Central memory CD8-positive, alpha-beta T cell (primary cell): ENCODE data around the gene WASHC1.
A peak's percentile ranks its signal among the peaks of the same experiment; 100 is the strongest.
"Not testable (repeated sequence)": the region's sequence is repeated elsewhere in the genome, so short reads cannot be mapped to it uniquely, and the experiment has no call there.

ENCODE experiments used
- ATAC-seq: fragments of 150-1000 bp; cut with Tn5 transposase; replicated peaks from 2 replicates; pipeline ENCODE4 v1.10.0; 2022; ENCODE audit warnings: mild to moderate bottlenecking, moderate FRiP score, moderate number of reproducible peaks; ENCODE audit not compliant: poor library complexity, severe bottlenecking; ENCODE audit errors: extremely low read depth
- DNase-seq, 2 donors: peaks; one replicate each; pipeline ENCODE4 v3.0.0; 2021; ENCODE audit warnings: low spot score in 2 of 2
- H3K27ac Mint-ChIP-seq: one replicate; pipeline ENCODE4 v1.8.0; 2022; ENCODE audit warnings: low read depth, mild to moderate bottlenecking, moderate library complexity, mixed read lengths
- H3K27me3 Mint-ChIP-seq: one replicate; pipeline ENCODE4 v1.8.0; 2022; ENCODE audit warnings: mixed read lengths
- H3K36me3 Mint-ChIP-seq: one replicate; pipeline ENCODE4 v1.8.0; 2022; ENCODE audit warnings: mild to moderate bottlenecking, moderate library complexity, mixed read lengths; ENCODE audit not compliant: insufficient read depth
- H3K4me1 Mint-ChIP-seq: one replicate; pipeline ENCODE4 v1.8.0; 2022; ENCODE audit warnings: mixed read lengths
- H3K4me3 Mint-ChIP-seq: one replicate; pipeline ENCODE4 v1.8.0; 2022; ENCODE audit warnings: mild to moderate bottlenecking, moderate library complexity, mixed read lengths
- H3K9me3 Mint-ChIP-seq: one replicate; pipeline ENCODE4 v1.8.0; 2022; ENCODE audit warnings: mixed read lengths

Gene WASHC1

GRCh38 chr9:29356-29755 lies at the start of gene WASHC1:
Gene WASHC1 (minus strand): TSS chr9:29456. CDS start chr9:24999, 4,457 bp downstream.
- not testable (repeated sequence) for H3K4me1 Mint-ChIP-seq, H3K36me3 Mint-ChIP-seq, H3K4me3 Mint-ChIP-seq, ATAC-seq, H3K27ac Mint-ChIP-seq, H3K27me3 Mint-ChIP-seq, DNase-seq, H3K9me3 Mint-ChIP-seq

GRCh38 chr9:78333-78732 lies 49.1 kb upstream of the WASHC1 start:
- H3K27me3 Mint-ChIP-seq, H3K27ac Mint-ChIP-seq, ATAC-seq, H3K4me1 Mint-ChIP-seq, H3K36me3 Mint-ChIP-seq, H3K9me3 Mint-ChIP-seq, DNase-seq, H3K4me3 Mint-ChIP-seq: not testable (repeated sequence)

- H3K27me3 Mint-ChIP-seq: peaks cover 18% of the 10 kb centered on the region
- not testable (repeated sequence) for H3K4me1 Mint-ChIP-seq, H3K4me3 Mint-ChIP-seq, H3K27ac Mint-ChIP-seq, DNase-seq, H3K36me3 Mint-ChIP-seq, H3K9me3 Mint-ChIP-seq, ATAC-seq
Measured at GRCh38 chr9:76389-76788, 47.1 kb upstream of the WASHC1 start.

GRCh38 chr9:73900-74525 lies 44.8 kb upstream of the WASHC1 start:
- not testable (repeated sequence) for H3K4me1 Mint-ChIP-seq, ATAC-seq, H3K9me3 Mint-ChIP-seq, H3K36me3 Mint-ChIP-seq, DNase-seq, H3K27ac Mint-ChIP-seq
- Mint-ChIP-seq H3K27me3 (peaks cover 18% of the 10 kb centered on the region), H3K4me3 (peak overlapping the region; percentile 69)

- not testable (repeated sequence) for H3K36me3 Mint-ChIP-seq, H3K9me3 Mint-ChIP-seq, DNase-seq, H3K4me1 Mint-ChIP-seq, H3K27ac Mint-ChIP-seq
- peak; percentile 49 for ATAC-seq
- H3K4me3 Mint-ChIP-seq: peak overlapping the region; percentile 69
- peaks cover 18% of the 10 kb centered on the region for H3K27me3 Mint-ChIP-seq
Measured at GRCh38 chr9:73076-73899, 44.0 kb upstream of the WASHC1 start.

GRCh38 chr9:63031-63629 lies 33.9 kb upstream of the WASHC1 start:
- peak; percentile 22 to 62 for DNase-seq
- H3K36me3 Mint-ChIP-seq, H3K9me3 Mint-ChIP-seq, H3K27me3 Mint-ChIP-seq, H3K4me1 Mint-ChIP-seq, H3K27ac Mint-ChIP-seq: not testable (repeated sequence)
- ATAC-seq: peak; percentile 99
- H3K4me3 Mint-ChIP-seq: peak overlapping the region; percentile 38

- H3K27me3 Mint-ChIP-seq, H3K9me3 Mint-ChIP-seq, H3K27ac Mint-ChIP-seq, H3K4me1 Mint-ChIP-seq, ATAC-seq, H3K4me3 Mint-ChIP-seq, H3K36me3 Mint-ChIP-seq, DNase-seq: not testable (repeated sequence)
Measured at GRCh38 chr9:52678-53077, 23.4 kb upstream of the WASHC1 start.

- not testable (repeated sequence) for H3K9me3 Mint-ChIP-seq, DNase-seq, H3K4me1 Mint-ChIP-seq, H3K27me3 Mint-ChIP-seq, H3K27ac Mint-ChIP-seq, H3K4me3 Mint-ChIP-seq, ATAC-seq, H3K36me3 Mint-ChIP-seq
Measured at GRCh38 chr9:48190-48842, 19.1 kb upstream of the WASHC1 start.

GRCh38 chr9:46639-47271 lies 17.5 kb upstream of the WASHC1 start:
- not testable (repeated sequence) for ATAC-seq, H3K9me3 Mint-ChIP-seq, H3K4me3 Mint-ChIP-seq, DNase-seq, H3K36me3 Mint-ChIP-seq, H3K27me3 Mint-ChIP-seq, H3K4me1 Mint-ChIP-seq, H3K27ac Mint-ChIP-seq

- not testable (repeated sequence) for ATAC-seq, H3K4me3 Mint-ChIP-seq, DNase-seq, H3K36me3 Mint-ChIP-seq, H3K4me1 Mint-ChIP-seq, H3K9me3 Mint-ChIP-seq, H3K27ac Mint-ChIP-seq, H3K27me3 Mint-ChIP-seq
Measured at GRCh38 chr9:46164-46563, 16.9 kb upstream of the WASHC1 start.

- H3K27ac Mint-ChIP-seq: not testable (repeated sequence)
Measured at GRCh38 chr9:45180-45878, 16.1 kb upstream of the WASHC1 start.

GRCh38 chr9:44416-44815 lies 15.2 kb upstream of the WASHC1 start:
- not testable (repeated sequence) for H3K4me3 Mint-ChIP-seq, H3K27ac Mint-ChIP-seq, H3K27me3 Mint-ChIP-seq, DNase-seq, H3K36me3 Mint-ChIP-seq, ATAC-seq, H3K9me3 Mint-ChIP-seq, H3K4me1 Mint-ChIP-seq

More at GRCh38 chr9:45180-45878, 16.1 kb upstream of the WASHC1 start:
- not testable (repeated sequence) for H3K4me1 Mint-ChIP-seq, DNase-seq, ATAC-seq, H3K4me3 Mint-ChIP-seq, H3K36me3 Mint-ChIP-seq, H3K9me3 Mint-ChIP-seq, H3K27me3 Mint-ChIP-seq
